Measurements from ENCODE around the gene LRMDA.

DNA sequence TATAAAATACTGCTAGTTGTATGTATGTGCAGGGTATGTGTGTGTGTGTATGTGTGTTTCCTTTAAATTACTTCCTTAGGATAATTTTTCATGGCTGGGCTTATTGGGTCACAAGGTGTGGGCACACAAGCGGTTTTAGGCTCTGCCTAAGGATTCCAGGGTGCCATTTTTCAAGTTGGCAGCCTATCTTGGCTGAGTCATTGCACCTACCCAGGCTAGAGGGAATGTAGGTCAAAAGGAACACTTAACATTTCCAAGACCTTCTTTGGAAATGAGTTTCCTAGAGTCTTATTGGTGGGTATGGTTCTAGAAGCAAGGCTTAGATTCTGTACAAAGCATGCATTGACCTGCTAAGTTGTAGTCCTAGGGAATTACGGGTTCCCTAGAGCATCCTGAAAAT, 642.1 kb downstream of the LRMDA start:
- TF ChIP-seq, protein P1, sequence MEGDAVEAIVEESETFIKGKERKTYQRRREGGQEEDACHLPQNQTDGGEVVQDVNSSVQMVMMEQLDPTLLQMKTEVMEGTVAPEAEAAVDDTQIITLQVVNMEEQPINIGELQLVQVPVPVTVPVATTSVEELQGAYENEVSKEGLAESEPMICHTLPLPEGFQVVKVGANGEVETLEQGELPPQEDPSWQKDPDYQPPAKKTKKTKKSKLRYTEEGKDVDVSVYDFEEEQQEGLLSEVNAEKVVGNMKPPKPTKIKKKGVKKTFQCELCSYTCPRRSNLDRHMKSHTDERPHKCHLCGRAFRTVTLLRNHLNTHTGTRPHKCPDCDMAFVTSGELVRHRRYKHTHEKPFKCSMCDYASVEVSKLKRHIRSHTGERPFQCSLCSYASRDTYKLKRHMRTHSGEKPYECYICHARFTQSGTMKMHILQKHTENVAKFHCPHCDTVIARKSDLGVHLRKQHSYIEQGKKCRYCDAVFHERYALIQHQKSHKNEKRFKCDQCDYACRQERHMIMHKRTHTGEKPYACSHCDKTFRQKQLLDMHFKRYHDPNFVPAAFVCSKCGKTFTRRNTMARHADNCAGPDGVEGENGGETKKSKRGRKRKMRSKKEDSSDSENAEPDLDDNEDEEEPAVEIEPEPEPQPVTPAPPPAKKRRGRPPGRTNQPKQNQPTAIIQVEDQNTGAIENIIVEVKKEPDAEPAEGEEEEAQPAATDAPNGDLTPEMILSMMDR (IDR thresholded peaks at IDR 0.05; ENCODE audit: low read depth, low read length): no peak
- no peak for TF ChIP-seq EZH2phosphoT487 (IDR thresholded peaks at IDR 0.05; ENCODE audit: low read depth)

Data from OCI-LY3 (cell line).